Liver (tissue), 9 donors: ENCODE data around the gene KICS2. TPM values are rescaled to one million over a fixed set of nuclear protein-coding genes. Genes with fewer than 3 reads are reported as not detected.

Experiments used
- DNase-seq: peaks from one replicate; pipeline ENCODE4 v3.0.0-alpha.2; 2017; ENCODE audit warnings: low spot score
- H3K27ac ChIP-seq, 2 donors: one replicate each; pipeline ENCODE4 v1.7.0; 2013; ENCODE audit warnings: inconsistent platforms in 2 of 2, low read length in 2 of 2, control low read depth in 1 of 2, low read depth in 1 of 2, mild to moderate bottlenecking in 1 of 2
- H3K27me3 ChIP-seq, 4 donors: one replicate each; pipeline versions ENCODE4 v1.6.1 to v1.7.0; 2013; ENCODE audit warnings: low read length in 3 of 4, inconsistent platforms in 1 of 4, mild to moderate bottlenecking in 1 of 4, moderate library complexity in 1 of 4; ENCODE audit not compliant: control insufficient read depth in 4 of 4, insufficient read depth in 4 of 4
- H3K36me3 ChIP-seq, 4 donors: one replicate each; pipeline versions ENCODE4 v1.6.1 to v1.7.0; 2013; ENCODE audit warnings: low read length in 3 of 4, mild to moderate bottlenecking in 3 of 4, low read depth in 1 of 4, moderate library complexity in 1 of 4; ENCODE audit not compliant: control insufficient read depth in 4 of 4, insufficient read depth in 3 of 4
- H3K4me1 ChIP-seq, 4 donors: one replicate each; pipeline versions ENCODE4 v1.6.1 to v1.7.0; 2013; ENCODE audit warnings: low read length in 3 of 4, mild to moderate bottlenecking in 3 of 4, moderate library complexity in 1 of 4; ENCODE audit not compliant: control insufficient read depth in 4 of 4, insufficient read depth in 4 of 4
- H3K4me3 ChIP-seq, 3 donors: one replicate each; pipeline versions ENCODE4 v1.6.1 to v1.7.0; 2013; ENCODE audit warnings: low read length in 3 of 3, control low read depth in 1 of 3, low read depth in 1 of 3, mild to moderate bottlenecking in 1 of 3
- H3K9ac ChIP-seq, 2 donors: one replicate each; pipeline ENCODE4 v1.7.0; 2013; ENCODE audit warnings: low read length in 2 of 2, mild to moderate bottlenecking in 2 of 2, moderate library complexity in 2 of 2, control low read depth in 1 of 2, low read depth in 1 of 2
- H3K9me3 ChIP-seq, 4 donors: one replicate each; pipeline versions ENCODE4 v1.6.1 to v1.7.0; 2013; ENCODE audit warnings: low read length in 3 of 4; ENCODE audit not compliant: control insufficient read depth in 4 of 4
- ATF3 ChIP-seq: IDR thresholded peaks from 2 replicates; pipeline ENCODE4 v1.6.1; 2016; ENCODE audit warnings: antibody characterized with exemption
- CTCF ChIP-seq: fragments of 150-350 bp; IDR thresholded peaks from 2 replicates; pipeline ENCODE4 v1.5.1; 2017; ENCODE audit warnings: improper control_type of control experiment, low read depth, low read length; ENCODE audit not compliant: missing input control
- EGR1 ChIP-seq, 2 donors: IDR thresholded peaks; 2 replicates each; pipeline ENCODE4 v1.6.1; 2016 to 2018; ENCODE audit warnings: antibody characterized with exemption in 2 of 2, low read depth in 2 of 2
- FOXA1 ChIP-seq: IDR thresholded peaks from 2 replicates; pipeline ENCODE4 v1.6.1; 2016; ENCODE audit warnings: antibody characterized with exemption
- FOXA2 ChIP-seq: IDR thresholded peaks from 2 replicates; pipeline ENCODE4 v1.6.1; 2016; ENCODE audit warnings: antibody characterized with exemption
- JUND ChIP-seq, 2 donors: IDR thresholded peaks; 2 replicates each; pipeline ENCODE4 v1.6.1; 2016; ENCODE audit warnings: antibody characterized with exemption in 2 of 2
- NR2F2 ChIP-seq: IDR thresholded peaks from 2 replicates; pipeline ENCODE4 v1.6.1; 2016; ENCODE audit warnings: antibody characterized with exemption
- RAD21 ChIP-seq, 2 donors: IDR thresholded peaks; 2 replicates each; pipeline ENCODE4 v1.6.1; 2016; ENCODE audit warnings: antibody characterized with exemption in 2 of 2, mild to moderate bottlenecking in 2 of 2
- REST ChIP-seq: IDR thresholded peaks from 2 replicates; pipeline ENCODE4 v1.6.1; 2016; ENCODE audit warnings: antibody characterized with exemption, mild to moderate bottlenecking
- SP1 ChIP-seq: IDR thresholded peaks from 2 replicates; pipeline ENCODE4 v1.6.1; 2018; ENCODE audit warnings: antibody characterized with exemption, mild to moderate bottlenecking
- TAF1 ChIP-seq: conservative IDR thresholded peaks from 2 replicates; pipeline ENCODE4 v1.6.1; 2016; ENCODE audit warnings: antibody characterized with exemption, mild to moderate bottlenecking
- YY1 ChIP-seq: IDR thresholded peaks from 2 replicates; pipeline ENCODE4 v1.6.1; 2016; ENCODE audit warnings: antibody characterized with exemption, mild to moderate bottlenecking
- ZBTB33 ChIP-seq: IDR thresholded peaks from 2 replicates; pipeline ENCODE4 v1.6.1; 2016; ENCODE audit warnings: antibody characterized with exemption
- WGBS: extraction: QIAGEN DNeasy Blood & Tissue Kit; methylation state at CpG from one replicate; pipeline ENCODE4 v1.1.7; 2013; 5-methylcytosine and 5-hydroxymethylcytosine counted together
- polyA plus RNA-seq, 2 donors: library from polyadenylated mRNA; stranded (reverse) in 1 of 2; unstranded in 1 of 2; fragments of 200-250 nt in 1 of 2; fragments of >200 nt in 1 of 2; fragmentation: Nextera tagmentation in 1 of 2; extraction: Ambion mirVana in 1 of 2; gene quantifications; one replicate each; pipeline versions ENCODE4 v1.2.1 to v1.2.3, GENCODE V29; 2013 to 2015
- total RNA-seq, 2 donors: library from RNA; depleted of rRNA; stranded (reverse); fragments of >200 nt; gene quantifications; one replicate each; pipeline ENCODE4 v1.2.3, GENCODE V29; 2014
- donor health status: healthy.
- donor health status: healthy.
- donor health status: healthy.
- donor health status: healthy.
- donor health status: healthy.

Gene KICS2
- total and polyA plus RNA-seq, 4 donors = 3.4 to 10.7 (median 5.3) TPM

GRCh38 chr12:64189530-64189929, 32.6 kb downstream of the KICS2 start (continued):
- no peak for TF ChIP-seq ZBTB33

GRCh38 chr12:64187794-64188193, 34.3 kb downstream of the KICS2 start:
- 86% methylated on average over 2 of the region's 2 CpGs for WGBS
- TF ChIP-seq JUND (IDR thresholded peaks at IDR 0.05) = no peak
- TF ChIP-seq SP1 = no peak
- TF ChIP-seq ATF3 = no peak
- no peak for TF ChIP-seq ZBTB33
- TF ChIP-seq CTCF = no peak
- no peak for TF ChIP-seq REST
- no peak for TF ChIP-seq YY1
- TF ChIP-seq NR2F2 = no peak
- Histone ChIP-seq H3K9me3 (no peaks in the 10 kb centered on the region), H3K4me3 (no peak overlapping the region), H3K4me1 (no peaks in the 10 kb centered on the region), H3K9ac (no peak overlapping the region), H3K27me3 (no peaks in the 10 kb centered on the region), H3K27ac (no peak overlapping the region), H3K36me3 (peaks cover 0 to 2% (median 0%) of the 10 kb centered on the region in 4 donors)
- no peak for DNase-seq

- Histone ChIP-seq H3K9ac (no peak overlapping the region), H3K36me3 (no peaks in the 10 kb centered on the region), H3K9me3 (no peaks in the 10 kb centered on the region), H3K4me1 (peaks cover 0 to under 1% (median 0%) of the 10 kb centered on the region in 4 donors), H3K27ac (no peak overlapping the region), H3K27me3 (no peaks in the 10 kb centered on the region), H3K4me3 (no peak overlapping the region)
- TF ChIP-seq FOXA2 (no peak), NR2F2 (no peak), TAF1 (no peak), CTCF (no peak), EGR1 (IDR thresholded peaks at IDR 0.05; ENCODE audit: low read depth in 2 of 2) (no peak), RAD21 (IDR thresholded peaks at IDR 0.05) (no peak), JUND (IDR thresholded peaks at IDR 0.05) (no peak), ATF3 (no peak), FOXA1 (no peak)
- WGBS = 79% methylated on average over 3 of the region's 3 CpGs
- no peak for DNase-seq
Observed at GRCh38 chr12:64187370-64187769, 34.7 kb downstream of the KICS2 start.
